BLaER1 treated with 17β-estradiol and CSF1 and Interleukin-3, amounts not matched to agents 10 nM and 100 nM (cell line): ENCODE measurements around the gene LRRC27.
A peak's percentile ranks its signal among the peaks of the same experiment; 100 is the strongest.

Source experiments
- H3K27ac ChIP-seq, 11 experiments: shearing (Covaris generic); formaldehyde crosslinking; 2 replicates each; pipeline ENCODE4 v1.8.1; 2022
- H3K27me3 ChIP-seq, 11 experiments: shearing (Covaris generic); formaldehyde crosslinking; 2 replicates each; pipeline ENCODE4 v1.8.1; 2022
- H3K36me3 ChIP-seq, 11 experiments: shearing (Covaris generic); formaldehyde crosslinking; 2 replicates each; pipeline ENCODE4 v1.8.1; 2022
- H3K4me1 ChIP-seq, 10 experiments: shearing (Covaris generic); formaldehyde crosslinking; 2 replicates each; pipeline ENCODE4 v1.8.1; 2022
- H3K4me2 ChIP-seq, 11 experiments: shearing (Covaris generic); formaldehyde crosslinking; 2 replicates each; pipeline ENCODE4 v1.8.1; 2022
- H3K4me3 ChIP-seq, 10 experiments: shearing (Covaris generic); formaldehyde crosslinking; 2 replicates each; pipeline ENCODE4 v1.8.1; 2022
- H3K9ac ChIP-seq, 11 experiments: shearing (Covaris generic); formaldehyde crosslinking; 2 replicates each; pipeline ENCODE4 v1.8.1; 2022
- H3K9me3 ChIP-seq, 11 experiments: shearing (Covaris generic); formaldehyde crosslinking; replicated peaks in 1 of 11; 2 replicates each; pipeline ENCODE4 v1.8.1; 2022
- H4K20me1 ChIP-seq, 11 experiments: shearing (Covaris generic); formaldehyde crosslinking; 2 replicates each; pipeline ENCODE4 v1.8.1; 2022
- Cebpa-rat ChIP-seq, 11 experiments: shearing (Covaris generic); IDR thresholded peaks; 2 replicates each; pipeline ENCODE4 v1.8.1; 2022

LRRC27 gene

GRCh38 chr10:132394201-132394811 is 62.3 kb downstream of the LRRC27 start:
- Histone ChIP-seq H3K4me3 (no peak overlapping the region; a peak in 2 of 20 replicates), H3K4me2 (peak overlapping the region; percentile 85 to 100 (median 97)), H4K20me1 (peaks cover 3 to 53% (median 32%) of the 10 kb centered on the region in 11 experiments; a peak in 19 of 22 replicates), H3K9ac (peak overlapping the region in 7 of 11 experiments; percentile 2 to 91 (median 28); a peak in 4 of 22 replicates), H3K9me3 (no peaks in the 10 kb centered on the region), H3K4me1 (peaks cover 48 to 75% (median 69%) of the 10 kb centered on the region in 10 experiments), H3K36me3 (peaks cover 0 to 3% (median 0%) of the 10 kb centered on the region in 11 experiments; a peak in 1 of 22 replicates), H3K27ac (no peak overlapping the region), H3K27me3 (peaks cover 0 to 31% (median 15%) of the 10 kb centered on the region in 11 experiments; a peak in 15 of 22 replicates)
- TF ChIP-seq Cebpa-rat (IDR thresholded peaks at IDR 0.05), result no peak

GRCh38 chr10:132394936-132395703 is 63.1 kb downstream of the LRRC27 start:
- peak overlapping the region; percentile 82 to 96 (median 88); a peak in 20 of 22 replicates for H3K9ac ChIP-seq
- peaks cover 54 to 75% (median 69%) of the 10 kb centered on the region in 10 experiments for H3K4me1 ChIP-seq
- peak overlapping the region; percentile 68 to 87 (median 78); a peak in 18 of 20 replicates for H3K4me3 ChIP-seq
- peak overlapping the region; percentile 85 to 100 (median 97) for H3K4me2 ChIP-seq
- no peak for TF ChIP-seq Cebpa-rat (IDR thresholded peaks at IDR 0.05)
- H3K9me3 ChIP-seq, result no peaks in the 10 kb centered on the region
- H4K20me1 ChIP-seq, result peaks cover 10 to 57% (median 36%) of the 10 kb centered on the region in 11 experiments; a peak in 19 of 22 replicates
- H3K27ac ChIP-seq, result peak overlapping the region in 9 of 11 experiments; percentile 77 to 95 (median 87); a peak in 14 of 22 replicates
- peaks cover 0 to 29% (median 15%) of the 10 kb centered on the region in 11 experiments; a peak in 15 of 22 replicates for H3K27me3 ChIP-seq
- peaks cover 0 to 5% (median 0%) of the 10 kb centered on the region in 11 experiments; a peak in 1 of 22 replicates for H3K36me3 ChIP-seq

- H3K27ac ChIP-seq, result peak overlapping the region; percentile 77 to 95 (median 87)
- peak overlapping the region; percentile 82 to 96 (median 88) for H3K9ac ChIP-seq
- H3K4me2 ChIP-seq, result peak overlapping the region; percentile 85 to 100 (median 97)
- H3K4me3 ChIP-seq, result peak overlapping the region; percentile 68 to 87 (median 78)
- H4K20me1 ChIP-seq, result peaks cover 10 to 65% (median 43%) of the 10 kb centered on the region in 11 experiments; a peak in 19 of 22 replicates
- H3K36me3 ChIP-seq, result peaks cover 0 to 5% (median 0%) of the 10 kb centered on the region in 11 experiments; a peak in 1 of 22 replicates
- H3K9me3 ChIP-seq, result no peaks in the 10 kb centered on the region
- H3K4me1 ChIP-seq, result peaks cover 62 to 75% (median 70%) of the 10 kb centered on the region in 10 experiments
- TF ChIP-seq Cebpa-rat (IDR thresholded peaks at IDR 0.05), result no peak
- peaks cover 0 to 28% (median 15%) of the 10 kb centered on the region in 11 experiments; a peak in 14 of 22 replicates for H3K27me3 ChIP-seq
Measured at GRCh38 chr10:132395704-132396493, 63.9 kb downstream of the LRRC27 start.

- Histone ChIP-seq H4K20me1 (peaks cover 10 to 72% (median 50%) of the 10 kb centered on the region in 11 experiments; a peak in 19 of 22 replicates), H3K36me3 (peaks cover 0 to 5% (median 0%) of the 10 kb centered on the region in 11 experiments; a peak in 1 of 22 replicates), H3K4me3 (peak overlapping the region; percentile 68 to 87 (median 78)), H3K27ac (peak overlapping the region; percentile 77 to 95 (median 87)), H3K9ac (peak overlapping the region; percentile 82 to 96 (median 88)), H3K9me3 (no peaks in the 10 kb centered on the region), H3K4me2 (peak overlapping the region; percentile 85 to 100 (median 97)), H3K4me1 (peaks cover 69 to 81% (median 77%) of the 10 kb centered on the region in 10 experiments), H3K27me3 (peaks cover 0 to 24% (median 15%) of the 10 kb centered on the region in 11 experiments; a peak in 14 of 22 replicates)
- no peak for TF ChIP-seq Cebpa-rat (IDR thresholded peaks at IDR 0.05)
Measured at GRCh38 chr10:132396494-132397035, 64.6 kb downstream of the LRRC27 start.

GRCh38 chr10:132397036-132397541 is 65.1 kb downstream of the LRRC27 start, which contains the start of gene PWWP2B:
Gene PWWP2B (plus strand): TSS chr10:132397200. CDS start chr10:132397227, 27 bp downstream.
- Histone ChIP-seq H3K9me3 (no peaks in the 10 kb centered on the region), H3K4me1 (peaks cover 74 to 86% (median 82%) of the 10 kb centered on the region in 10 experiments), H3K27ac (peak within 1 kb of the TSS; percentile 77 to 95 (median 87)), H3K4me2 (peak within 1 kb of the TSS; percentile 85 to 100 (median 98)), H4K20me1 (peaks cover 10 to 77% (median 55%) of the 10 kb centered on the region in 11 experiments; a peak in 19 of 22 replicates), H3K9ac (peak within 1 kb of the TSS; percentile 82 to 96 (median 88)), H3K27me3 (peaks cover 0 to 24% (median 15%) of the 10 kb centered on the region in 11 experiments; a peak in 14 of 22 replicates), H3K36me3 (peaks cover 0 to 5% (median 0%) of the 10 kb centered on the region in 11 experiments; a peak in 1 of 22 replicates), H3K4me3 (peak within 1 kb of the TSS; percentile 68 to 87 (median 78))
- no peak for TF ChIP-seq Cebpa-rat (IDR thresholded peaks at IDR 0.05)

GRCh38 chr10:132397671-132398565 is 65.9 kb downstream of the LRRC27 start:
- H3K4me1 ChIP-seq, result peaks cover 82 to 90% (median 89%) of the 10 kb centered on the region in 10 experiments
- no peaks in the 10 kb centered on the region for H3K9me3 ChIP-seq
- H3K36me3 ChIP-seq, result peaks cover 0 to 5% (median 0%) of the 10 kb centered on the region in 11 experiments; a peak in 1 of 22 replicates
- H3K27ac ChIP-seq, result peak overlapping the region in 10 of 11 experiments; percentile 33 to 95 (median 87); a peak in 16 of 22 replicates
- TF ChIP-seq Cebpa-rat (IDR thresholded peaks at IDR 0.05), result no peak
- peaks cover 0 to 24% (median 15%) of the 10 kb centered on the region in 11 experiments; a peak in 14 of 22 replicates for H3K27me3 ChIP-seq
- peaks cover 10 to 85% (median 64%) of the 10 kb centered on the region in 11 experiments; a peak in 19 of 22 replicates for H4K20me1 ChIP-seq
- peak overlapping the region; percentile 85 to 100 (median 98) for H3K4me2 ChIP-seq
- peak overlapping the region; percentile 68 to 87 (median 78) for H3K4me3 ChIP-seq
- peak overlapping the region; percentile 82 to 96 (median 88) for H3K9ac ChIP-seq
